Panc1 (cell line): ENCODE results near the gene CLEC17A.

Experiments
- CTCF ChIP-seq: fragments of 450-650 bp; IDR thresholded peaks from 2 replicates; pipeline ENCODE4 v1.5.1; 2017; ENCODE audit warnings: mild to moderate bottlenecking
- POLR2AphosphoS5 ChIP-seq: IDR thresholded peaks from 2 replicates; pipeline ENCODE4 v1.6.1; 2012; ENCODE audit warnings: mild to moderate bottlenecking, low read depth, low read length, moderate library complexity
- REST ChIP-seq, 2 experiments: IDR thresholded peaks; 2 replicates each; pipeline ENCODE4 v1.6.1; 2011 to 2012; ENCODE audit warnings: low read depth in 2 of 2, control low read depth in 1 of 2, low read length in 1 of 2, mild to moderate bottlenecking in 1 of 2, moderate library complexity in 1 of 2; ENCODE audit not compliant: insufficient read depth in 1 of 2

- no peak for TF ChIP-seq CTCF
- TF ChIP-seq POLR2AphosphoS5: no peak
- no peak for TF ChIP-seq REST (IDR thresholded peaks at IDR 0.05; ENCODE audit: insufficient read depth in 1 of 2, low read depth in 2 of 2, low read length in 1 of 2)
Observed at GRCh38 chr19:14563989-14564651, 18.8 kb upstream of the CLEC17A start.
